ENCODE data around the gene RASD2.

DNA sequence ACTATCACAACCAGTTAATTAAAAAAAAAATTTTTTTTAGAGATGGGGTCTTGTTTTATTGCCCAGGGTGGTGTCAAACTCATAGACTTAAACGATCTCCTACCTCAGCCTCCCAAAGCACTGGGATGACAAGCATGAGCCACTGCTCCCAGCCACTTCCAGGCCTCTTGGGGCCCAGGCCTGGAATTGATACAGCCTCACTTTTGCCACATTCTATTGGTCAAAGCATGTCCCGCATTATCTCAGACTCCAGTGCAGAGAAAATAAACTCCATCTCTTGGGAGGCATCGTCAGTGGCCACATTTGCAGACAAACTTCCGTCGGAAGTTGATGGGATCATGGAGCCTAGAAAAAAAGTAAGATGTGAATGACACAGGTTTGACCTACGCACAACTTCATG, 9.4 kb upstream of the RASD2 start:
- TF ChIP-seq POLR2AphosphoS5 (IDR thresholded peaks at IDR 0.05) (no peak), POLR2A (IDR thresholded peaks at IDR 0.05) (no peak)
- TF ChIP-seq, protein P1, sequence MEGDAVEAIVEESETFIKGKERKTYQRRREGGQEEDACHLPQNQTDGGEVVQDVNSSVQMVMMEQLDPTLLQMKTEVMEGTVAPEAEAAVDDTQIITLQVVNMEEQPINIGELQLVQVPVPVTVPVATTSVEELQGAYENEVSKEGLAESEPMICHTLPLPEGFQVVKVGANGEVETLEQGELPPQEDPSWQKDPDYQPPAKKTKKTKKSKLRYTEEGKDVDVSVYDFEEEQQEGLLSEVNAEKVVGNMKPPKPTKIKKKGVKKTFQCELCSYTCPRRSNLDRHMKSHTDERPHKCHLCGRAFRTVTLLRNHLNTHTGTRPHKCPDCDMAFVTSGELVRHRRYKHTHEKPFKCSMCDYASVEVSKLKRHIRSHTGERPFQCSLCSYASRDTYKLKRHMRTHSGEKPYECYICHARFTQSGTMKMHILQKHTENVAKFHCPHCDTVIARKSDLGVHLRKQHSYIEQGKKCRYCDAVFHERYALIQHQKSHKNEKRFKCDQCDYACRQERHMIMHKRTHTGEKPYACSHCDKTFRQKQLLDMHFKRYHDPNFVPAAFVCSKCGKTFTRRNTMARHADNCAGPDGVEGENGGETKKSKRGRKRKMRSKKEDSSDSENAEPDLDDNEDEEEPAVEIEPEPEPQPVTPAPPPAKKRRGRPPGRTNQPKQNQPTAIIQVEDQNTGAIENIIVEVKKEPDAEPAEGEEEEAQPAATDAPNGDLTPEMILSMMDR (IDR thresholded peaks at IDR 0.05 in 8 of 11, conservative IDR thresholded peaks at IDR 0.05 in 3 of 11): no peak
